GM19372 (cell line): ENCODE results near the gene BNC2.

Experiments used
- ATAC-seq: cut with Tn5 transposase; IDR thresholded peaks from one replicate; pipeline ENCODE4 v1.9.1; 2021; ENCODE audit warnings: mild to moderate bottlenecking, low read depth, moderate library complexity; ENCODE audit not compliant: unreplicated experiment

Gene BNC2

DNA sequence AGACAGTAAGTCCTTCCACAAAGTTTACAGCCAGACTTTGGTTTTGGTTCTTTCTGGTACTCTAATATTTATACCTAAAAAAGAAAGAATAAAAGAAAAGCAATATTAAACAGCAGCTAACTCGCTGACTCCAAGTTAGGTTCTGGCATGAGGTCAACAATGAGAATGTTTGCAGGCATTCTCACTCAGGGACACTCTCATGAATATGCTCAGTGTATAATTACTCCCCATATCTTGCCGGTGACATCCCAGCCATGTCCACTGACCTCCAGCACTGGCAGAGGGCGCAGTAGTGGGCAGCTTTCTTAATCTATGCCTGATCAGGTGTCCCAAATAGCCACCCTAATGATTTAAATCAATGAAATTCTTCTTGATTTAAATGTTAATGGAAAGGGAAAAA, 151.5 kb downstream of the BNC2 start:
- no peak for ATAC-seq

DNA sequence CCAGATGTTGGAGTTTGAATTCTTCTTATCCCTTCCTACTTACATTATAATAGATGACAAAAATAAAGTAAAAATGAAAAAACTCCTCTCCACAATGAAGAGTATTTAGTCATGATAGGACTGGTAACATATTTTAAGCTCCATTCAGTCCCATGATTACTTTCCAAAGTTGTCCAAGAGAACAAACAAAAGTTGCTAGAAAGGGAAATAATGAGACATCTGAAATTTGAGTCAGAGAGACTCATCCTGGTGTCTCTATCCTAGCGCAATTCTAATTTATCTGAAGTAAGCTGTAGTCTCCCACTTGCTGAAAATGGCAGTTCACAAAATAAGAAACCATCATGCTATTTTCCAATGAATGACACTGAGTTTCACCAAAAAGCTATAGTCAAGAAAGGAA, 152.2 kb downstream of the BNC2 start:
- no peak for ATAC-seq

DNA sequence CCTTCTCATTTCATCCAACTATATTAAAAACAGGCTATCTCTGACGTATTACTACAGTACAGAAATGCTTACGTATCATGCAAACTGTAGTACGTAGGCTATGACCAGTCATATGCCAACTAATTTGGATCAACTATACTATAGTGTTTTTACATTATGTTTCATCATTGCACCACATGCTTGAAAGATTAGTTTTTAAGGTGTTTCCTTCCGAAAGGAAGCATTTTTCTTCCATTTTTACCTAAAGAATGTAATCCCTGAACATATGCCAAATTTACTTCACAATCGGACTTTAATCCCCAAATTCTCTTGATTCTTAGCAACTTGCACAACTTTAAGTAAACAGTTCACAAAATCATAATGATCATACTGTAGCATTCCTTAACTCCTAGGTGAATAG, 153.9 kb downstream of the BNC2 start:
- no peak for ATAC-seq

DNA sequence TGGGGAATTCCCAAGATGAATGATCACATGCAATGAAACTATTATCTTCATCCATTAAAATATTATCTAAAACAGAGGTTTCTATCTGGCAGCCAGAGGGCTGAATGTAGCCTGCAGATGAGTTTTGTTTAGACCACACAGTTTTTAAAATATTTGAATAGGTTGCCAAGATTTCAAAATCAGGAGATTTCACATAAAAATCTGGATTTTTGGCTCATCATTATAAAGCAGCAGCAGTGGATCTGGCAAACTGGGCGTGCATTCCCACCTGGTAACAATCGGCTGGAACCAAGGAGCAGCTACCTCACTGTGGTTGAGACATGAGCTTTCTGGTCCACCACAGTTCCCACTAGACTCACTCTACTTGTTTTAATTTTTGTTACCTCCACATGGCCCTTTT, 155.1 kb downstream of the BNC2 start:
- no peak for ATAC-seq

DNA sequence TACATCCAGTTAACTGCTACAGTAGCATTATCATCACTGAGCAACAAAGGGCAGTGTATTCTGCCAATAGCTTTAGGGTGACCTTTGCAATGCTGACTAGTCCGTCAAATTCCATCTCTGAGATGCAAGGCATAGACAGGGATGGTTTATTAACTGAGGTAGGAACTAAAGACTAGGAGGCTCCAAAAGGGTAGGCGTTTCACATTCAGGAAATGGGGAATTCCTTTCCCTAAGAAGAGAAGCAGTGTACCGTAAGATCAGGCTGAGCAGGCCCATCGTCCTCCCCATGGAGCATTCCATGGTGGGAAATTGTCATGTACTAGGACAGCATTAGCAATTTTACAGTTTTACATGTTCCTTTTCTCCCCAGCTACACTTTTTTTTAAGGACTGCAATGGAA, 157.7 kb downstream of the BNC2 start:
- ATAC-seq, result no peak

DNA sequence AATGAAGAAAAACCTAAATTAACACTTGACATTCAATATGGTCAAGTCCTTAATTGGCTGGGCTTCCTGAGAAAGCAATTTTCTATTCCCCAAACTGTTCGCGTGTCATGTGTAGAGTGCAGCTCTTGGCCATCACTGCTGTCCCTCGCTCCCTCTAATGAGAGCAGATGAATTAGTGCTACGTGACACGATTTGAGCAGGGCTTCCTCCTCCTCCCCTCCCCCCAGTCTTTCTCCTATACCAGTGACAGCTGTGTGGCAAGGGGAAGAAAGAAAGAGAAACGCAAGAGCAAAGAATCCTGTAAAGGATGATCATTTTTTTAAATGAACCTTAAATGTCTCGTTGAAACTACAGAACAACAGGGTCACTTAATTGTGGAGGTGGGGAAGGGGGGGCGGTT, 159.6 kb downstream of the BNC2 start:
- no peak for ATAC-seq

DNA sequence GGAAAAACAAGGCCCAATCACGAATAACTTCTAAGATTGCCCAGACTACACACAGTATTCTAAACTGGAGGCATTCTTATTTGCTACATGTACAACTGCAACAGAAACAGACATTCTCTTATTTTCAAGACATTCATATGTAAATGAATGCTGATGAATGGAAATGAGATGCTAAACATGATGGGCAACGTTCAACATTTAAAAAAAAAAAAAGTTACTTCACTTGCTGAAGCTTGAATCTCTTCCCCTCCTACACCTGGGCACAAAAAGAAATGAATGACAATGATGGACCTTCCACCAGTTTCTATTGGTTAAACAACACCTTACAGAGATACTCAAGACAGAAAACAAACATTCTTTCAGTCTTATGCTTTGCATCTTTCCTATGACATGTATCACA, 160.5 kb downstream of the BNC2 start:
- no peak for ATAC-seq

DNA sequence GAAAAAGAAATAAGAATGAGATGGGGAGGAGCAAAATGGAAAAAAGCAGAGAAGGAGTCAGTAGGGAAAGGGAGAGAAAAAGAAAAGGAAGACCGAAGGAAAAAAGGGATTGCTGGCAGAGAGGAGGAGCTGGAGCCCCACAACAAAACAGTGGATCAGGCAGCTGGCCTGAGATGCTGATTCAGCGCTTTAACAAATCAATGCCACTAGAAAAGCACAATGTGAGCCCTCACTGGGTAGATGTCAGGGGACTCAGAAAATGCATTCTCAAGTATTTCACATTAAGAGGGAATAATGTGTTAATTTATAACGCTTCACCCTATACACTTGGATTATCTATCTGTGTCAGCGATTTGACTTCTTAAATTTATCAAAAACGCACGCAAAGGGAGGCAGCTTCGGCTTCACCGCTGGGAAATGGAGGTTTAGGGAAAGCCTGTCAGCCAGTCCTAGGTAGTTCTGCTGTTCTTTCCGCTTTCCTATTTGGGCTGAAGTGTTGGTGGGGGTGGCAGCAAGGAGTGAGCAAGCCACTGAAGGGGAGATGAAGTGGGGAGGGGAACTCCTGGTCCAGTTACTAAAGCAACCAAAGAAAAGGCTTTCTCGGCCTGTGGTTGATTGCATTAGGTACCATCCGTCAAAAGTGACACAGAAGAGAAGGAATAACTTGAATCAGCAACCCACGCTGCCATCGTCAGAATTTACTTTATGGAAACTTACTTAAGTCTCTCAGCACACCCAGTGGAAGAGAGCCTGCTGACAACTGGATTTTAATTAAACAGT, 161.6 kb downstream of the BNC2 start:
- ATAC-seq, result no peak

DNA sequence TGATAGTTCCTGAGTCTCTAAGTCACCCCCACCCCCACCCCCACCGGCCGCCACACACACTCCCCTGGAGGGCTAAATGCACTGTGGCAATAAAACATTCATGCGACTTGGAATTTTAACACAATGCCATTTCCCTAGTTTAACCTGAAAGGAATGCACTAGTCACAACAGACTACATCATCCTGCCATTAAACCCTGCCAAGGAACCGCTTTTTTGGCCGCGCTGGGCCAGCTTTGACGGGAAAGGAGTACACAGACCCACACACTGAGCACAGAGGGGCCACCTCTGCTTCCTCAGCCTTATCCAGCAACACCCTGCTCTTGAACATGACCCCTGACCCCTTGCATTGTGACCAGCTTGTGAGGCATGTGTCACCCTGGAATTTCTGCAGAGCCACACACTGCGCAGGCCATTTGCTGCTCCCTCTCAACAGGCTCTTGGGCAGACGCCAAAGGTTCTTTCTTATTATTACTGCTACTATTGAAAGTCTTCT, 165.3 kb downstream of the BNC2 start:
- no peak for ATAC-seq

DNA sequence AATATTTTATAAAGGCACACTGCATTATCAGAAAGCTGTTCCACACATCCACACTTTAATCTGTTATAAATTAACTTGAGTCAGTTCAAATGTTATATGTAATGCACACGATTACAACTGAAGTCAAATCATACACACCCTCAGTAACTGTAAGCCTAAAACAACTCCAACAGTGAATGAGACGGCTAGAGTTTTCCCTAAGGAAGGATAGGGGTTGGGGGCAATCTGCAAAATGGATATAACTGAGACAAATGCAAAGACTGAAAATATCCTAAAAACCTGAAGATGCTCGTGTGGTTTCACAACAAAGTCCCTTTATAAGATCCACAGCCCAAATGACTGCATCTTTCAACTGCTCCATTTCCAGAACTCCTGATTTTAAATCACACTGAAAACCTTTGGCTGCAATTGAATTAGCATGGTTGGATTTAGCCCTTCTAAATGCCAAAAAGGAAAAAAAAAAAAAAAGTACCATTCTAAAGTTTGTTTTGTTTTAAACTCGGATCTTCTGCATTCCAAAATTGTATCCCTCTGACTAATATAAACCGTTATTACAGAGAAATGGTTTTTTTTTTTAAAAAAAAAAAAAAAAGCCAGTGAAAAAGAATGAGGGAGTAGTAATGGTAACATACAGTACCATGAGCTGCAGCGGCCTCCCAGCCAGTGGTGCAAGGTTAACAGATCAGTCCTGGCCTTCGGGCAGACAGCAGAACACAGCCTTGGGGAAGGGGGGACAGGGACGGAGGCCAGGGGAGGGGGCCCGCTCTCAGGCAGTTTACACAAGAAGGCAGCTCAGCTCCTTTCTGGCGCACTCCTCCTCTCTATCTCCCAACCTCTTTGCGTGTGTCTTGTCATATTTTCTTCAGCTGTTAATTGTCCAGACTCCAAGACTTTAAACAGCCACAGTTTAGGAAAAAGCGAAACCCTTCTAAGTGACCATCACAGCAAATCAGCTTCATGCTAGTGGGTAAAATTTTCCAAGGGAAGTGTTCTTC, 166.1 kb downstream of the BNC2 start:
- no peak for ATAC-seq

DNA sequence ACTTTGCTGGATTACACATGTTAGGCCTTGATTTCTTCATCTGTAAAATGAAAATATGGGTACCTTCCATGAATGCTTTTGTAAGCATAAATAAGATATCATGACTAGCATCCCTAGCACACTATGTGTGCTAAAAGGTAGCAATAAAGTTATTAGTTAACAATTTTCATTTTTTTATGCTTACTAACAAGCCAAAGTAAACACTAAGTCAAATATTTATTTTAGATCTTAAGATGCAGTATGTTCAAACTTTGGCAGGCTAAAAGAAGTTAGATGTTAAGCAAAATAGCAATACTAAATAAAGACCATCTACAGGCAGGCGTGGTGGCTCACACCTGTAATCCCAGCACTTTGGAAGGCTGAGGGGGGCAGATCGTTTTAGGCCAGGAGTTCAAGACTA, 169.1 kb downstream of the BNC2 start:
- ATAC-seq, result no peak

DNA sequence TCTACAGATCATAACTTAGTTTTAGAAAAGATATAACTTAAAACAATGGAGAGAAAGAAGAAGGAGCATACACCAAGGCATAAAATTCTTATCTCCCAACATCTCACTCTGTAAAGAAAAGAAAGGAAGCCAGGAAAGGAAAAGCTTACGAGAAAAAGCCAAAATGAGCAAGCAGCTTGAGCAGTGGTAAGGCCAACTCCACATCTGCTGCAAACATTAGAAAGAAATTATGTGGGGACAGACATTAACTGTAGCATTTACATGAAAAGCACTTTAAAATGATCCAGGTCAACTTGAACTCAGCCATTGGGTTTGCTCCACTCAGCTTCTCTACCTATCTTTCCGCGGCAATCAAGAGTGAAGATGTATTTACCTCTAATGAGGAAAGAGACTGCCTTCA, 176.9 kb downstream of the BNC2 start:
- no peak for ATAC-seq

DNA sequence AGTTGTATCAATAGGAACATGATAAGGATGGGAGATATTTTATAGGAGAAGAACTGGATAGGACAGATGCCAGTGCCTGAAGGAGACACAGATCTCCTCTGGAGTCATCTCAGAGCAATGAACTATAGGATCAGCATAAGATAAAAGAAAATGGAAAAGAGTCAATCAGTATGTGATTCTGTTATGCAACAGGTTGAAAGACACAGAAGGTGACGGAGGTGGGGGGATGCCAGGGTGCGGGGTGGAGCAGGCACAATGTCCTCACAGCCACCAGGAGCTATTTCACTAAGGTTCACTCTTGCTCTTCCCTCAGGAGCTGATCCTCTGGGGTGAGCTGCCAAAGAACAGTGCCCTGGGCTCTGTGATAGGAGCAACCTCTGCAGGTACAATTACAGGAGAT, 179.8 kb downstream of the BNC2 start:
- ATAC-seq, result no peak

DNA sequence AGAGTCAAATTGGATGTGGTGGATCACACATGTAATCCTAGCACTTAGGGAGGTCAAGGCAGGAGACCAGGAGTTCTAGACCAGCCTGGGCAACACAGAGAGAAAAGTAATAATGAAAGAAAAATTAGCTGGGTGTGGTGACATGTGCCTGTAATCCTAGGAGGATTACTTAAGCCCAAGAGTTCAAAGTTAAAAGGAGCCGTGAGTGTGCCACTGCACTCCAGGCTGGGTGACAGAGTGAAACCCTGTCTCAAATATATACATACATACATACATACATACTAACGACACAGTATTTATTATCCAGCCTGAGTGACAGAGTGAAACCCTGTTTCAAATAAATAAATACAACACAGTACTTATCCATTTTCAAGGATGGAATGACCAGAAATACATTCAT, 180.3 kb downstream of the BNC2 start:
- no peak for ATAC-seq

DNA sequence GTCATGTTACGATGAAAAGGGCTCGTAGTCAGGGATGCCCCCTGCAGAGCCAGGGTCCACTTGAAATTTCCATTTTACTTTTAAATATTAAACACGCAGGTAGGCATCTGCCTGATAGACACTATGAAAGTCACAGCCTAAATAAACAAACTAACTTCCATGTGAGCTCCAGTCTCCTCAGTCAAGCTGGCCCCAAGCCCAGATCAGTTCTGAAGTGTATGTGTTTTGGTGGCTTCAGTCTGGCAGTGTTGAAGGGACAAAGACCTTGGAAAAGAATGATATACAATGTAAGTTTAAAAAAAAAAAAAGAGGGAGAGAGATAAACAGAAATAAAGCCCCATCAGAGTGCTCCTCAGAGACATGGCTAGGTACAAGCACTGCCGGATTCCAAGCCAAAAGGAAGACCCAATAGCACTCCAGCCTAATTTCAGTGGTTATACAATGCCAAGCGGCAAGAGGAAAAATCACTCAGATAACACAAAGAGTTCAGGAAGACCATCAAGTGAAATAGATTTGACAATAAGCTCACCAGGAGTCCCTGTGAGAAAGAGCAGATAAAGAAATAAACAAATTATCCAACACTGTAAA, 181.0 kb downstream of the BNC2 start:
- no peak for ATAC-seq

DNA sequence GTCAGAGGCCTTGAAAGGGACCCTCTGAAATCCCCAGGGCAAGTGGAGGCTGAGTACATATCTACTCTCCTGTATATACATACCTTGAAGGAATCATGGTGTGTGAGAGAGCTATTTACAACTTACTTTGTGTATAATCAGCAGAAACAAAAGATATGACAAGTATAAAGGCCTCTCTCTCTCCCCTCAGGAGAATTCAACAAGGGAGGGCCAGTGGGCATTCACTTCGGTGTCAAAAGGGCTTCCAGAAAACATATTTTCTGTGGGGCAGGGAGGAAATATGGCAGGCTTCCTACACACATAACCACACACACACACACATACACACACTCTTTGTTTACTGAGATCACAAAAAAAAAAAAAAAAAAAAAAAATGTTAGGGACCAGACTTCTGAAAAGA, 181.7 kb downstream of the BNC2 start:
- ATAC-seq, result no peak

DNA sequence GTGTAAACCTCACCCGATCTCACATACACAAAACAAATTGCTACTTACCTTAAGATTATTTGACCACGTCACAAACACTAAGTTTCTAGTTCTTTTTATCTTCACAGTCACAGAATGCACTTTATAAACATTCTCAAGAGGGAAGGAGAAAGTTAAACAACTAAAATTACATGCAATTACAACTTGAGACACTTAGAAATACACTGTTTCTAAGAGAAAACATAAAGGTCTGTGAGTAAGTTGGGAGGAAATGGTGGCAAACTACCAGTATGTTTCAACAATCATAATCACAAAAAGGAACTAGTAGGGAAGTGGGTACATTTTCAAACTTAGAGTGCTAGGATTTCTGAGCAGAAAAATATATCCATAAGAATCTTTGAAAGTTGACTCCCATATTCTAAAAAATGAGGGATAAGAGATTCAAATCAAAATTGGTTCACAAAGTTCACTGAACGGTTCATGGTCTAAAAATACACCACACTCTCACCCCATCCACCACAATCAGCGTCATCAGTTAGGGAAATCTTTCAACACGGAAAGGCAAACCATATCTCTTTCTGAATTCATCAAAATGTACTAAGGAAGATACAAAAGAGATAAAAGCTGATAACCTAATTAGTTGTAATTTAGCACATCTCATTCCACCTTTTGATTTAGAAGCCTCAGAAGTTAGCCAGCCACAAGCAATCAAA, 182.6 kb downstream of the BNC2 start:
- ATAC-seq, result no peak

DNA sequence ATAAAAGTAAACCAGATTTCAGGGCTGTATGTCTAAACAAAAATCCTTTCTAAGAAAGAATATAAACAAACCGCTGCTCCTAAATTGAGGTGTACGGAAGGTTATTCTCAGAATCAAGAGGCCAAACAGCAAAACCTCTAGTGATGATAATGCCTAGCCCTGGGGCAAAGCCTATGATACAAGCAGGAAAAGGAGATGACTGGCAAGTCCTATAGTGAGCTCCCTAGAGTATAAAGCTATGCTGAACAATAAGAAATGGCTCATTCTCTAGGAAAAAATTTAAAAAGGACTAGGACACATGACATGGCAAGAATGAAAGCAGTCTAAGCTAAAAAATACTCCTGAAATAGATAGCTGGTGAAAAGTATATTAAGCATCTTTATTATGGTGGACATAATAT, 187.1 kb downstream of the BNC2 start:
- no peak for ATAC-seq

DNA sequence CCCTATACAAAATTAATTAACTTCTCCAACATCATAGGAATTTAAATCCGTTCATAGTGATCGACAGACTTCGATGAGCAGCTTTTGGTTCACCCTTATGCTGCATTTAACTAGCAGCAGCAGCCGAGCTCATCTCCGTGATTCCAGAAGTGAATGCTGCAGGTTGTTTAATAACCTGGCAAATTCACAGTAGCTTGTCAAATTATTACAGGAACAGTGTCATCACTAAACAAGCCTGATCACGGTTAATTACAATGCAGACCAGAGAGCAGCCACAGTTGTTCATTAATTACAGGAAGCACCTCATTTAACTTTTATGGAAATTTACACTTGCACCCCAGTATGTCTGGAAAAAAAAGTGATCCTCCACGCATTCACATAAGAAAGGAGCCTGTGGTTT, 188.2 kb downstream of the BNC2 start:
- no peak for ATAC-seq

DNA sequence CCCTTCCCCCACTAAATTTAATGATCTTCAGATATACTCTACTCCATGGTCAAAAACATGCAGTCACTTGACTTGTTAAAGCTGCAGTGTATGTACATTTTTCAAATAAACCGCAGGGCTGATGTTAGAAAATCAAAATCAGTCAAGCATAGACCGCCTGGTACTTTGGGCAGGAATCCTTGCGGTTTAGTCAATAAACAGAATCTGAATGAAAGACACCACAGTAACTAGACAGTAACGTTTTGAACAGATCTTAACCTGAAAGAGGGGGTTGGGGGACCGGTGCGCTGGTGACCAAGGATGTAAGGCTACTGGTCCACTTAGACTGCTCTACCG, 188.8 kb downstream of the BNC2 start:
- no peak for ATAC-seq
